GM10847 (cell line): ENCODE data around the gene DPYSL3.

Experiments used
- POLR2A ChIP-seq: IDR thresholded peaks from 2 replicates; pipeline ENCODE4 v1.6.1; 2011; ENCODE audit not compliant: insufficient read length; ENCODE audit errors: extremely low read depth

The DPYSL3 gene

GRCh38 chr5:147523069-147523468, 13.2 kb upstream of the DPYSL3 start:
- no peak for TF ChIP-seq POLR2A

DNA sequence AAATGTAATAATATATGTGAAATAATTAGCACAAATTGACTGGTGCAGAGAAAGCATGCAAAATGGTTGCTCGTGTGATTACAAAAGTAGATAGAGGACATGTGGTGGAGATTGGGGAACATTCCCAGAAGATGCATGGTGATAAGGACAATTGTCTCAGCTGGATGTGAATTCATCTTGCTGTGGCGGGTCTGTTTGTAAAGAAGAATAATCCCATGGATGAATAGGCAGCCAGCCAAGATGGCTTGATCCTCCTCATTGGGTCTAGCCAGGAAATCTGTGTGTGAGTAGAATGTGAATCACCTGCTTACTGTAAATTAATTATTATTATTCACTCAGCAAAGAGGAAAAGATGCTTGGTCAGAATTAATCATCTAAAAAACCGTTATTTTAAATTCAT, 12.6 kb upstream of the DPYSL3 start:
- no peak for TF ChIP-seq POLR2A

DNA sequence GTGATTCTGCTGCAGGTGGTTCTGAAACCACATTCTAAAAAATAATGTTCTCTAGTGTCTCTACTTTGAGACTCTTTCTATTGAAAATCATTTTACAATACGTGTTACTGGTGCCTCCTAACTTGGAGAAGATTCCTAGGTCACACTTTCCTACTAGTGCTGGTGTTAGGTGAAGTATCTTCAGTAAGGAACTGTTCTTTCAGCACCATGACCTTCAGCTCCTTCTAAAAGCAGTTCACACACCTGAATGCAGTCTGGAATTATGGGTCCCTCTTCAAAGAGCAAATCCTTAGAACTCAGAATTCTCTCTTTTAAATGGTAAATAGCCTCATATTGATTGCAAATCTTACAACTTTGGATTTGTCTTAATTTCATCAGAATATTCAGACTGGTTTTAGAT, 10.6 kb upstream of the DPYSL3 start:
- no peak for TF ChIP-seq POLR2A

DNA sequence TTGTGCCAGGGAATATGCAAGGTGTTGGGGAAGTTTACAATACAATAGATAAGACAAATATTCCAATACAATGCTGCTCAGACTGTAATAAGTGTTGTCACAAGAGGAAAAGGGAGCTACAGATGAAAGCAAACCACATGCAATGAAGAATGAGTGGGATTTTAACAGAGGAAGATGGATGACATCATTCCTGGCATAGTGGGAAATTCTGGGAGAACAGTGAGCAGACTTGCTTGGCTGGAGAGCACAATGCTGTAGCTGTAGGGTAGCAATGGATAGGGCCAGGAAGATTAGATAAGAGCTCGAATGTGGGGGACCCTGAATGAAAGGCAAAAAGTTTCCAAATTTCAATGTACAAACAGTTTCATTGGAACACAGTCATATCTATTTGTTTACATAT, 9.5 kb upstream of the DPYSL3 start:
- no peak for TF ChIP-seq POLR2A

GRCh38 chr5:147517383-147517782, 7.5 kb upstream of the DPYSL3 start:
- TF ChIP-seq POLR2A, result no peak

DNA sequence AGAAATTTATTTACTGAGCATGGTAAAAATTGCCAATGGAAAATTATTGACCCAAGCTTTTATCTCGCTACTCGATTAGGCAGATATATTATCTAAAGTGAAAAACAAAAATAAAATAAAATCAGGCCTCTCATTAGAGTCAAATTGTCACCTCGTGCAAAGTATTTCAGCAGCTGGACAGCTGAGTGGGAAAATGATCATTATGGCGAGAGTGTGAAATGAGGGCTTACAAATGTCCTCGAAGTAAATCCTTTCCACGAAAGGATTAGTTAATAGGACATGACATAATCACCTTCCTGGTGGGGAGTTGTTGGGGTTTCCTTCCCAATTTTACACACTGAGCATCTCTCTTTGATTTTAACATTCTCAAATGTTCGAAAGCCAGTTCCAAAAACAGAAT, 5.4 kb upstream of the DPYSL3 start:
- TF ChIP-seq POLR2A, result no peak

- no peak for TF ChIP-seq POLR2A
These were observed 3.0 kb upstream of the DPYSL3 start for GRCh38 chr5:147512659-147513379.

GRCh38 chr5:147510885-147511284, 1.0 kb upstream of the DPYSL3 start:
- no peak for TF ChIP-seq POLR2A

- TF ChIP-seq POLR2A, result no peak
These were observed 693 bp downstream of the DPYSL3 start for GRCh38 chr5:147509041-147509709.

GRCh38 chr5:147508711-147509040, 1.2 kb downstream of the DPYSL3 start:
- no peak for TF ChIP-seq POLR2A

DNA sequence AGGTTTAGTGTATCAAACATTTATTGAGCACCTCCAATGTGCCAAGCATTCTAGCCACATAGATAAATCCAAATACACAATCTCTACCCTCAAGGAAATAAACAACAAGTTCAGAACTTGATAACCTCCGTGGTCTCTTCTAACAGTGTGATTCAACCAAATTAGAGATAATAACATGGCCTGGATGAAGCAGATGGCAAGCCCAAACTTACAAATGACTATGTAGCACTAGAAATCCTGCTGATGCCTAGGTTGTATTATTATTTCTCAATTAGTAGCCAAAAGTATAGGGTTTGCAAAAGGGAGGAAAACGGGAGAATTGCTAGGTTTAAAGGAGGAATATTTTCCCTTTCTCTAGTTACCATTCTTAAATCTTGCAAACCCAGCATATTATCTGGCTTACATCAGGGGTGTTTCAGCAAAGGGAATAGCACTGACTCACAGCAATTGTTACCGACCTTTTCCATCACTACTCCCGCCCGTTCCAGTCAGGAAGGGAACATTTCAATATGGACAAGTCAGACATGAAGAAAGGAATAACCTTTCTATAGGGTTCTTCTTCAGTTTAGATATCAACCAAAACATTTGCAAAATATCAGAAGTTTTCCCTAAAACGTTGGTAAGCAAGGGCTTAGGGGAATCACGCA, 2.3 kb downstream of the DPYSL3 start:
- no peak for TF ChIP-seq POLR2A

GRCh38 chr5:147504535-147504934, 5.3 kb downstream of the DPYSL3 start:
- no peak for TF ChIP-seq POLR2A

GRCh38 chr5:147504011-147504410, 5.9 kb downstream of the DPYSL3 start:
- no peak for TF ChIP-seq POLR2A

GRCh38 chr5:147490989-147491388, 18.9 kb downstream of the DPYSL3 start:
- TF ChIP-seq POLR2A, result no peak

GRCh38 chr5:147487031-147487750, 22.7 kb downstream of the DPYSL3 start:
- TF ChIP-seq POLR2A, result no peak

DNA sequence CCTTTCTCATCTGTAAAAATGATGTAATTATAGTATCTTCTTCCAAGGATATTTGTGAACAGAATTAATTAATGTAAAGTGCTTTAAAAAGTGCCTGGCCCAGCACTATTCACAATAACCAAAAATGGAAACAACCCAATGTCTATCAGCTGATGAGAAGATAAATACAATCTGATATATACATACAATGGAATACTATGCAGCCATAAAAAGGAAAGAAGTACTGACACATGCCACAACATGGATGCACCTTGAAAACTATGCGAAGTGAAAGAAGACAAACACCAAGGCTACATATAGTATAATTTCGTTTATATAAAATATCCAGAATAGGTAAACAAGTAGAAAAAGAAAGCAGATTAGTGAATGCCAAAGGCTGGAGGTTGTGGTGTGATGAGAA, 24.1 kb downstream of the DPYSL3 start:
- TF ChIP-seq POLR2A, result no peak
